NT2/D1 (cell line): ENCODE data around the gene OR12D3.

ENCODE experiments used
- YY1 ChIP-seq: IDR thresholded peaks from 2 replicates; pipeline ENCODE4 v1.6.1; 2011; ENCODE audit not compliant: insufficient read length, insufficient read depth
- ZNF274 ChIP-seq: IDR thresholded peaks from 2 replicates; pipeline ENCODE4 v1.6.1; 2011; ENCODE audit warnings: mild to moderate bottlenecking, low read depth, low read length

DNA sequence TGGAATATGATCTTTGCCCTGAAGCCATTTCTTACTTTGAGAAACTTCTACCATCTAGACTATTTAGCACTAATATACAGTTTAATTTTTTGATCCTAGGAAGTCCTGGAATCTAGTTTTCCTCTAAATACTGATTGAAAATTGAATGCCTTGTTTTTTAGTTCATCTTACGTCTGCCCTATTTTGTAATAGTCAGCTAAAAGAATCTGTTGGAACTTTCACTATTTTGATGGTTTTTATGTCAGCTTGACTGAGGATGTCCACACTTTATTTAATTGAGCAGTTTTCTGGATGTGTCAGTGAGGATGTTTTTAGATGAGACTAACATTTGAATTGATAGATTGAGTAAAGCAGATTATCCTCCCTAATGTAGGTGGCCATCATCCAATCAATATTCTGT is 28.7 kb upstream of the OR12D3 start:
- TF ChIP-seq YY1 (no peak), ZNF274 (no peak)
